Measurements from ENCODE around the gene ZNF341. TPM values are rescaled to one million over a fixed set of nuclear protein-coding genes. Genes with fewer than 3 reads are reported as not detected.

The ZNF341 gene
- polyA plus RNA-seq, 1 donor from 2014 or later: 1.2 TPM

- Histone ChIP-seq H3K9me2 (ENCODE audit: insufficient read depth, low read length) (no peaks in the 10 kb centered on the region), H2AFZ (ENCODE audit: low read depth, low read length) (no peak overlapping the region), H3K4me2 (ENCODE audit: low read length) (no peak overlapping the region), H3K9ac (ENCODE audit: low read length) (no peak overlapping the region), H3F3A (ENCODE audit: insufficient read depth, low read length, poor library complexity, severe bottlenecking) (no peaks in the 10 kb centered on the region), H3K27me3 (ENCODE audit: insufficient read depth, low read depth, low read length) (no peaks in the 10 kb centered on the region), H4K20me1 (ENCODE audit: insufficient read depth) (no peaks in the 10 kb centered on the region), H3K79me2 (replicated peaks; ENCODE audit: insufficient read depth, low read length) (no peaks in the 10 kb centered on the region), H3K36me3 (ENCODE audit: insufficient read depth, low read length) (no peaks in the 10 kb centered on the region), H3K4me3 (ENCODE audit: low read length) (no peak overlapping the region), H3K9me3 (ENCODE audit: low read length) (no peaks in the 10 kb centered on the region), H3K27ac (ENCODE audit: low read length) (no peak overlapping the region)
- TF ChIP-seq MXI1 (conservative IDR thresholded peaks at IDR 0.05; ENCODE audit: poor library complexity, severe bottlenecking) (no peak), POLR2AphosphoS5 (IDR thresholded peaks at IDR 0.05) (no peak), EZH2 (IDR thresholded peaks at IDR 0.05; ENCODE audit: borderline replicate concordance, insufficient read depth, low read length, poor library complexity, severe bottlenecking) (no peak), EP300 (conservative IDR thresholded peaks at IDR 0.05; ENCODE audit: poor library complexity, severe bottlenecking) (no peak)
- TF ChIP-seq, protein P1, sequence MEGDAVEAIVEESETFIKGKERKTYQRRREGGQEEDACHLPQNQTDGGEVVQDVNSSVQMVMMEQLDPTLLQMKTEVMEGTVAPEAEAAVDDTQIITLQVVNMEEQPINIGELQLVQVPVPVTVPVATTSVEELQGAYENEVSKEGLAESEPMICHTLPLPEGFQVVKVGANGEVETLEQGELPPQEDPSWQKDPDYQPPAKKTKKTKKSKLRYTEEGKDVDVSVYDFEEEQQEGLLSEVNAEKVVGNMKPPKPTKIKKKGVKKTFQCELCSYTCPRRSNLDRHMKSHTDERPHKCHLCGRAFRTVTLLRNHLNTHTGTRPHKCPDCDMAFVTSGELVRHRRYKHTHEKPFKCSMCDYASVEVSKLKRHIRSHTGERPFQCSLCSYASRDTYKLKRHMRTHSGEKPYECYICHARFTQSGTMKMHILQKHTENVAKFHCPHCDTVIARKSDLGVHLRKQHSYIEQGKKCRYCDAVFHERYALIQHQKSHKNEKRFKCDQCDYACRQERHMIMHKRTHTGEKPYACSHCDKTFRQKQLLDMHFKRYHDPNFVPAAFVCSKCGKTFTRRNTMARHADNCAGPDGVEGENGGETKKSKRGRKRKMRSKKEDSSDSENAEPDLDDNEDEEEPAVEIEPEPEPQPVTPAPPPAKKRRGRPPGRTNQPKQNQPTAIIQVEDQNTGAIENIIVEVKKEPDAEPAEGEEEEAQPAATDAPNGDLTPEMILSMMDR (IDR thresholded peaks at IDR 0.05; ENCODE audit: poor library complexity, severe bottlenecking): no peak
Measured at GRCh38 chr20:33707668-33708067, 24.1 kb upstream of the ZNF341 start.

- Histone ChIP-seq H4K20me1 (ENCODE audit: insufficient read depth) (no peaks in the 10 kb centered on the region), H2AFZ (ENCODE audit: low read depth, low read length) (no peak overlapping the region), H3K9ac (ENCODE audit: low read length) (no peak overlapping the region), H3K9me3 (ENCODE audit: low read length) (no peaks in the 10 kb centered on the region), H3F3A (ENCODE audit: insufficient read depth, low read length, poor library complexity, severe bottlenecking) (no peaks in the 10 kb centered on the region), H3K36me3 (ENCODE audit: insufficient read depth, low read length) (no peaks in the 10 kb centered on the region), H3K4me3 (ENCODE audit: low read length) (no peak overlapping the region), H3K9me2 (ENCODE audit: insufficient read depth, low read length) (no peaks in the 10 kb centered on the region), H3K27me3 (ENCODE audit: insufficient read depth, low read depth, low read length) (no peaks in the 10 kb centered on the region), H3K27ac (ENCODE audit: low read length) (no peak overlapping the region), H3K4me2 (ENCODE audit: low read length) (no peak overlapping the region), H3K79me2 (replicated peaks; ENCODE audit: insufficient read depth, low read length) (no peaks in the 10 kb centered on the region)
- TF ChIP-seq MXI1 (conservative IDR thresholded peaks at IDR 0.05; ENCODE audit: poor library complexity, severe bottlenecking) (no peak), EZH2 (IDR thresholded peaks at IDR 0.05; ENCODE audit: borderline replicate concordance, insufficient read depth, low read length, poor library complexity, severe bottlenecking) (no peak), POLR2AphosphoS5 (IDR thresholded peaks at IDR 0.05) (no peak), SMC3 (conservative IDR thresholded peaks at IDR 0.05; ENCODE audit: poor library complexity) (no peak)
Measured at GRCh38 chr20:33709398-33709797, 22.4 kb upstream of the ZNF341 start.

DNA sequence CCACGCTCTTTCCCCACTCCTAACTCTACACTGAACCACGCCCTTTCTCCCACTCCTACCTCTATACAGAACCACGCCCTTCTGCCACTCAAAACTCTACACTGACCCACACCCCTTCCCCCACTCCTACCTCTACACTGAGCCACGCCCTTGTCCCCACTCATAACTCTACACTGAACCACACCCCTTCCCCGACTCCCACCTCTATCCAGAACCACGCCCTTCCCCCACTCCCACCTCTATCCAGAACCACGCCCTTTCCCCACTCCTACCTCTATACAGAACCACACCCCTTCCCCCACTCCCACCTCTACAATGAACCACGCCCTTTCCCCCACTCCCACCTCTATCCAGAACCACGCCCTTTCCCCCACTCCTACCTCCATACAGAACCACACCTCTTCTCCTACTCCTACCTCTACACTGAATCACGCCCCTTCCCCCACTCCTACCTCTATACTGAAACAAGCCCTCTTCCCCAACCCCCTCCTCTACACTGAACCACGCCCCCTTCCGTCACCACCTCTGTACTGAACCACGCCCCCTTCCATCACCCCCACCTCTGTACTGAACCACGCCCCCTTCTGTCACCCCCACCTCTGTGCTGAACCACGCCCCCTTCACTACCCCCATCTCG, 21.8 kb upstream of the ZNF341 start:
- Histone ChIP-seq H3K27me3 (ENCODE audit: insufficient read depth, low read depth, low read length) (no peaks in the 10 kb centered on the region), H4K20me1 (ENCODE audit: insufficient read depth) (no peaks in the 10 kb centered on the region), H3K36me3 (ENCODE audit: insufficient read depth, low read length) (no peaks in the 10 kb centered on the region), H3K4me3 (ENCODE audit: low read length) (no peak overlapping the region), H3K4me2 (ENCODE audit: low read length) (no peak overlapping the region), H2AFZ (ENCODE audit: low read depth, low read length) (no peak overlapping the region), H3K9ac (ENCODE audit: low read length) (no peak overlapping the region), H3K9me3 (ENCODE audit: low read length) (no peaks in the 10 kb centered on the region), H3K27ac (ENCODE audit: low read length) (no peak overlapping the region), H3K79me2 (replicated peaks; ENCODE audit: insufficient read depth, low read length) (no peaks in the 10 kb centered on the region), H3F3A (ENCODE audit: insufficient read depth, low read length, poor library complexity, severe bottlenecking) (no peaks in the 10 kb centered on the region), H3K9me2 (ENCODE audit: insufficient read depth, low read length) (no peaks in the 10 kb centered on the region)
- TF ChIP-seq EZH2 (IDR thresholded peaks at IDR 0.05; ENCODE audit: borderline replicate concordance, insufficient read depth, low read length, poor library complexity, severe bottlenecking) (no peak), EP300 (conservative IDR thresholded peaks at IDR 0.05; ENCODE audit: poor library complexity, severe bottlenecking) (no peak), SMC3 (conservative IDR thresholded peaks at IDR 0.05; ENCODE audit: poor library complexity) (no peak), POLR2AphosphoS5 (IDR thresholded peaks at IDR 0.05) (no peak)

All from neural cell (in vitro differentiated cells).